BLaER1 treated with 17β-estradiol and CSF1 and Interleukin-3, amounts not matched to agents 10 nM and 100 nM (cell line): ENCODE measurements around the gene CENPE.
A peak's percentile ranks its signal among the peaks of the same experiment; 100 is the strongest.
"Not testable (repeated sequence)": the region's sequence is repeated elsewhere in the genome, so short reads cannot be mapped to it uniquely, and the experiment has no call there.

Experiments
- H3K27ac ChIP-seq, 11 experiments: shearing (Covaris generic); formaldehyde crosslinking; 2 replicates each; pipeline ENCODE4 v1.8.1; 2022
- H3K27me3 ChIP-seq, 11 experiments: shearing (Covaris generic); formaldehyde crosslinking; 2 replicates each; pipeline ENCODE4 v1.8.1; 2022
- H3K36me3 ChIP-seq, 11 experiments: shearing (Covaris generic); formaldehyde crosslinking; 2 replicates each; pipeline ENCODE4 v1.8.1; 2022
- H3K4me1 ChIP-seq, 10 experiments: shearing (Covaris generic); formaldehyde crosslinking; 2 replicates each; pipeline ENCODE4 v1.8.1; 2022
- H3K4me2 ChIP-seq, 11 experiments: shearing (Covaris generic); formaldehyde crosslinking; 2 replicates each; pipeline ENCODE4 v1.8.1; 2022
- H3K4me3 ChIP-seq, 10 experiments: shearing (Covaris generic); formaldehyde crosslinking; 2 replicates each; pipeline ENCODE4 v1.8.1; 2022
- H3K9ac ChIP-seq, 11 experiments: shearing (Covaris generic); formaldehyde crosslinking; 2 replicates each; pipeline ENCODE4 v1.8.1; 2022
- H3K9me3 ChIP-seq, 11 experiments: shearing (Covaris generic); formaldehyde crosslinking; replicated peaks in 1 of 11; 2 replicates each; pipeline ENCODE4 v1.8.1; 2022
- H4K20me1 ChIP-seq, 11 experiments: shearing (Covaris generic); formaldehyde crosslinking; 2 replicates each; pipeline ENCODE4 v1.8.1; 2022
- Cebpa-rat ChIP-seq, 11 experiments: shearing (Covaris generic); IDR thresholded peaks; 2 replicates each; pipeline ENCODE4 v1.8.1; 2022

The CENPE gene

GRCh38 chr4:103198111-103198765 lies at the start of gene CENPE:
Gene CENPE, minus strand, starts transcription at chr4:103198343. Its CDS starts 24 bp downstream, at chr4:103198319.
- no peak for TF ChIP-seq Cebpa-rat (IDR thresholded peaks at IDR 0.05)
- Histone ChIP-seq H3K27ac (peak within 1 kb of the TSS; percentile 80 to 94 (median 87)), H3K9ac (peak within 1 kb of the TSS; percentile 84 to 96 (median 87)), H3K36me3 (peaks cover 0 to 33% (median 29%) of the 10 kb centered on the region in 11 experiments; a peak in 21 of 22 replicates), H3K4me3 (peak within 1 kb of the TSS; percentile 73 to 96 (median 90)), H3K4me1 (peaks cover 13 to 21% (median 16%) of the 10 kb centered on the region in 10 experiments), H3K9me3 (no peaks in the 10 kb centered on the region), H3K4me2 (peak within 1 kb of the TSS; percentile 77 to 93 (median 83)), H3K27me3 (no peaks in the 10 kb centered on the region), H4K20me1 (no peaks in the 10 kb centered on the region)

GRCh38 chr4:103244251-103244650 lies 46.1 kb upstream of the CENPE start:
- no peak for TF ChIP-seq Cebpa-rat (IDR thresholded peaks at IDR 0.05)

GRCh38 chr4:103230938-103231337 lies 32.8 kb upstream of the CENPE start:
- H3K4me1 ChIP-seq, result not testable (repeated sequence)

More at GRCh38 chr4:103244251-103244650, 46.1 kb upstream of the CENPE start:
- Histone ChIP-seq H3K4me1 (no peaks in the 10 kb centered on the region), H3K27ac (no peak overlapping the region), H3K4me2 (no peak overlapping the region), H3K4me3 (no peak overlapping the region), H3K9me3 (peaks cover 0 to 8% (median 0%) of the 10 kb centered on the region in 11 experiments; a peak in 4 of 22 replicates), H3K36me3 (no peaks in the 10 kb centered on the region), H4K20me1 (no peaks in the 10 kb centered on the region), H3K27me3 (no peaks in the 10 kb centered on the region), H3K9ac (no peak overlapping the region)

GRCh38 chr4:103223556-103223955 lies 25.4 kb upstream of the CENPE start:
- H3K4me3 ChIP-seq, result not testable (repeated sequence)

More at GRCh38 chr4:103230938-103231337, 32.8 kb upstream of the CENPE start:
- H3K27ac ChIP-seq, H3K9ac ChIP-seq, H3K36me3 ChIP-seq, H3K4me2 ChIP-seq, H4K20me1 ChIP-seq, H3K27me3 ChIP-seq, H3K4me3 ChIP-seq: not testable (repeated sequence)
- peaks cover 4 to 27% (median 14%) of the 10 kb centered on the region in 11 experiments; a peak in 17 of 22 replicates for H3K9me3 ChIP-seq

GRCh38 chr4:103207673-103208072 lies 9.5 kb upstream of the CENPE start:
- Histone ChIP-seq H3K4me2 (no peak overlapping the region), H3K27ac (no peak overlapping the region), H3K27me3 (no peaks in the 10 kb centered on the region), H3K4me3 (no peak overlapping the region), H4K20me1 (no peaks in the 10 kb centered on the region), H3K9ac (no peak overlapping the region), H3K9me3 (no peaks in the 10 kb centered on the region), H3K36me3 (no peaks in the 10 kb centered on the region), H3K4me1 (no peaks in the 10 kb centered on the region)
- TF ChIP-seq Cebpa-rat (IDR thresholded peaks at IDR 0.05), result no peak

More at GRCh38 chr4:103223556-103223955, 25.4 kb upstream of the CENPE start:
- H3K4me2 ChIP-seq, H4K20me1 ChIP-seq, H3K36me3 ChIP-seq, H3K9ac ChIP-seq, H3K27me3 ChIP-seq, H3K27ac ChIP-seq, H3K4me1 ChIP-seq: not testable (repeated sequence)
- H3K9me3 ChIP-seq, result peaks cover 0 to 12% (median 4%) of the 10 kb centered on the region in 11 experiments; a peak in 4 of 22 replicates

- Histone ChIP-seq H3K4me1 (peaks cover 0 to 1% (median under 1%) of the 10 kb centered on the region in 10 experiments; a peak in 3 of 20 replicates), H3K27ac (no peak overlapping the region), H4K20me1 (no peaks in the 10 kb centered on the region), H3K27me3 (no peaks in the 10 kb centered on the region), H3K9me3 (no peaks in the 10 kb centered on the region), H3K4me2 (no peak overlapping the region), H3K36me3 (no peaks in the 10 kb centered on the region), H3K4me3 (no peak overlapping the region), H3K9ac (no peak overlapping the region)
- no peak for TF ChIP-seq Cebpa-rat (IDR thresholded peaks at IDR 0.05)
These were observed 6.0 kb upstream of the CENPE start for GRCh38 chr4:103204111-103204510.

GRCh38 chr4:103201724-103202123 lies 3.6 kb upstream of the CENPE start:
- TF ChIP-seq Cebpa-rat (IDR thresholded peaks at IDR 0.05), result no peak
- H3K27me3 ChIP-seq, result no peaks in the 10 kb centered on the region

GRCh38 chr4:103201253-103201652 lies 3.1 kb upstream of the CENPE start:
- H3K27ac ChIP-seq, result no peak overlapping the region
- no peaks in the 10 kb centered on the region for H4K20me1 ChIP-seq
- no peak overlapping the region for H3K4me3 ChIP-seq
- peaks cover 13 to 21% (median 16%) of the 10 kb centered on the region in 10 experiments for H3K4me1 ChIP-seq
- TF ChIP-seq Cebpa-rat (IDR thresholded peaks at IDR 0.05), result no peak
- peaks cover 0 to 3% (median 0%) of the 10 kb centered on the region in 11 experiments; a peak in 6 of 22 replicates for H3K36me3 ChIP-seq
- H3K9me3 ChIP-seq, result no peaks in the 10 kb centered on the region
- no peaks in the 10 kb centered on the region for H3K27me3 ChIP-seq
- no peak overlapping the region for H3K4me2 ChIP-seq
- H3K9ac ChIP-seq, result no peak overlapping the region

More at GRCh38 chr4:103201724-103202123, 3.6 kb upstream of the CENPE start:
- Histone ChIP-seq H3K4me2 (no peak overlapping the region), H4K20me1 (no peaks in the 10 kb centered on the region), H3K36me3 (no peaks in the 10 kb centered on the region; a peak in 1 of 22 replicates), H3K27ac (no peak overlapping the region), H3K9ac (no peak overlapping the region), H3K4me3 (no peak overlapping the region), H3K4me1 (peaks cover 9 to 16% (median 13%) of the 10 kb centered on the region in 10 experiments), H3K9me3 (no peaks in the 10 kb centered on the region)

GRCh38 chr4:103199009-103199408 lies 866 bp upstream of the CENPE start:
- H3K27me3 ChIP-seq, result no peaks in the 10 kb centered on the region
- peak overlapping the region in 10 of 11 experiments; percentile 80 to 92 (median 86); a peak in 14 of 22 replicates for H3K27ac ChIP-seq
- H3K4me2 ChIP-seq, result peak overlapping the region; percentile 73 to 88 (median 78)
- no peaks in the 10 kb centered on the region for H3K9me3 ChIP-seq
- peak overlapping the region; percentile 73 to 96 (median 90) for H3K4me3 ChIP-seq
- no peaks in the 10 kb centered on the region for H4K20me1 ChIP-seq
- peaks cover 0 to 26% (median 21%) of the 10 kb centered on the region in 11 experiments; a peak in 20 of 22 replicates for H3K36me3 ChIP-seq
- H3K9ac ChIP-seq, result peak overlapping the region; percentile 84 to 96 (median 87); a peak in 21 of 22 replicates
- TF ChIP-seq Cebpa-rat (IDR thresholded peaks at IDR 0.05), result no peak
- peaks cover 13 to 21% (median 16%) of the 10 kb centered on the region in 10 experiments for H3K4me1 ChIP-seq
